GM18517 (cell line): ENCODE data around the gene SCN11A.
A peak's percentile ranks its signal among the peaks of the same experiment; 100 is the strongest.
"Not testable (repeated sequence)": the region's sequence is repeated elsewhere in the genome, so short reads cannot be mapped to it uniquely, and the experiment has no call there.

Source experiments
- ATAC-seq: cut with Tn5 transposase; IDR thresholded peaks from one replicate; pipeline ENCODE4 v1.9.1; 2021; ENCODE audit warnings: mild to moderate bottlenecking, moderate library complexity; ENCODE audit not compliant: unreplicated experiment

SCN11A gene

DNA sequence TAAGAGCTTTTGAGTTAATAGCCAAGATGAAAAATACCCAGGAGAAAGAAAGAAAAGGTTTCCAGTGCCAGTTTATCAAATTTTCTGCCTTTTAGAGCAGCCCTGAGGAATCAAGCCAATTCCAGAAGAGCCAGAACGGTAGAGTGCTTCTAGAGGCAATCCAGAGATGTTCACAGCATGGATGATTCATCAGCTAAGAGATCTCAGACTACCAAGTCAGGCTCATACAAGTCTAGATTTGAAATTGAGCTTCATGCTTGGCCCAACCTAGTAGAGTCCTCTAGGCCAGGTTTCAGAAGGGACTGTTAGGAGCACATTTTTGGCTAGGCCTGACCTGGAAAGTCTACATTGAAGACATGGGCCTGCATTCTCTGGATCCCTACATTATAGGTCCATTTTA, 15.5 kb upstream of the SCN11A start:
- no peak for ATAC-seq

DNA sequence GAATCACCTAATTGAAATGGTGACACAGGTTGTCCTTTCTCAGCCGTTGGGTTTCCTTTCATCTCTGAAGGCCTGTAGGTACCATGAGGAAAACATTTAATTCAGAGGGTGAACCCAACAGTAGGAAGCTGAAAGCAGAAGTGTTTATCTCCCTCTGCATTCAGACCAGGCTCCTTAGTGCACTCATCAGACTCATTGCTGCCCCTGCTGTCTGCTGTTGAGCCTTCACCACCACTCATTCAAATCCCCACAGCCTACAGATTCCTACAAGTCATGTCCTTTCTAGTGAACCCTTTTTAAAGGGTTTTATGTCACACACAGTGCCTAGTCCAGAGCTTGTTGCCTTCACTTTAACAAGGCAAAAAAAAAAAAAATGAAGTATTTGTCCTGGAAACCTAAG, 13.5 kb upstream of the SCN11A start:
- ATAC-seq = peak; percentile 82

DNA sequence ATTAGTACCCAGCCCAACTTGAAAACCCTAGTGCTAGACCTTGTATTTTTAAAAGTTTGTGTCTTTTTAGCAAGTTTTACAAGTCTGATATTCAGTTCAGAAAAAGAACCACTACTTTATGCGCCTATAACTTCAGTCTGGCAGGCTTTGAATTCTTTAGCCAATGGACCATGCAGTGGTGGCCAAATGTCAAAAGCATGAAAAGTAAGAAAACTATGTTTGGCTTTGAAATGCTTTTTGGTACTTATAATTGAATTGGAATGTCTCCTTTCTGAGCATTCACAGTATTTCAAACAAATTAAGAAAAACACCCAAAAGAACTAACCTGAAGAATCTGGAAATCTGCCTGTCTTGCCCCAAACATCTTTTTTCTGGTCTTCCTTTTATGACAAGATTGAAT, 12.9 kb upstream of the SCN11A start:
- ATAC-seq = no peak

DNA sequence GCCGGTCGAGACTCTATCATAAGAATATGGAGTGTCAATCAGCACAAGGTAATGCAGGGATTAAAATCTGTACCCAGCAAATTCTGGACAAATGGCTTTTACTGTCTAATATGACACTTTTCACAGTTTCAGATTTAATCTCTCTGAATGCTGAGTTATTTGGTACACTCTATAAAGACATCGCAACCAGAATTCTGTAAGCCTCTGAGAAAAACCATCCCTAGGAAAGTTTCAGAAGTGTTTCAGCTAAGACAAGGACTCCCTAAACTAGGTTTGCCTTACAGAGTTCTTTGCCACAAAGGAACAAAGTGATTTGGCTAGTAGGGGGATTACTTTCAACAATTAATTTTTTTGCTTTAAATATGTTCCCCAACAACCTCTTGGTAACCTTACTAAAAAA, 11.4 kb upstream of the SCN11A start:
- ATAC-seq = no peak

DNA sequence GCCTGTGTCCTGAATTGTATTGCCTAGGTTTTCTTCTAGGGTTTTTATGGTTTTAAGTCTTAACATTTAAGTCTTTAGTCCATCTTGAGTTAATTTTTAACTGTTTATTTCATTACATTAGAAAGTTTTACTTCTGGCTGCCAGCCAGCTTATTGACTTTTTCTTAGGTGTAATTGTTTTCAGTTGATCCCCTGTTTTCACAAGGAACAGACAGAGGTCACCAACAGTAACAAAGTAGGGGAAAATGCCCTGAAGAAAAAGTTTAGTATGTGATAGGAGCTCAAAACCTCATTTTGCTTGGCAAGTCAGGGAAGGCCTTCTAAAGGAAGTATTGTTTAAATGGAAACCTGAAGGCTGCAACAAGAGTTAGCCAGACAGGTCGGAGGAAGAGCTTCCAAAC, 10.4 kb upstream of the SCN11A start:
- no peak for ATAC-seq

DNA sequence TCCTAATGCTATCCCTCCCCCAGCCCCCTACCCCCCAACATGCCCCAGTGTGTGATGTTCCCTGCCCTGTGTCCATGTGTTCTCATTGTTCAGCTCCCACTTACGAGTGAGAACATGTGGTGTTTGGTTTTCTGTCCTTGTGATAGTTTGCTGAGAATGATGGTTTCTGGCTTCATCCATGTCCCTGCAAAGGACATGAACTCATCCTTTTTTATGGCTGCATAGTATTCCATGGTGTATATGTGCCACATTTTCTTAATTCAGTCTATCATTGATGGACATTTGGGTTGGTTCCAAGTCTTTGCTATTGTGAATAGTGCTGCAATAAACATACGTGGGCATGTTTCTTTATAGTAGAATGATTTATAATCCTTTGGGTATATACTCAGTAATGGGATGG, 9.5 kb upstream of the SCN11A start:
- ATAC-seq = not testable (repeated sequence)

DNA sequence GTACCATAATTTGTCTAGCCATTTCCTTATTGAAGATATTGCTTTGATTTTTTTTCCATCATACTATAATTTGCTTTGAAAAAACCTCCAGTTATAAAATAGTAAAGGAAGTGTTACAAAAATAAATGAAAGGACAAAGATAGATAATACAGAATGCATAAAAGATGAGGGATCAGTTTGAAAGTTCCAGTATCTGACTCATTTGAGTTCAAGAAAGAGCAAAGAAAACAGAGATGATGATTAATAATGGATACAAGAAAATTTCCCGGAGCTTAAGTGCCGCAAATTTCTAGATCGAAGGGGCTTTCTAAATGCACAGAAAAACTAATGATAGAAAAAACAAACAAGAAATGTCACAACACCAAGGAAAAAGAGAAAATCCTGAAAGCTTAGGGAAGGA, 4.4 kb upstream of the SCN11A start:
- ATAC-seq = no peak

DNA sequence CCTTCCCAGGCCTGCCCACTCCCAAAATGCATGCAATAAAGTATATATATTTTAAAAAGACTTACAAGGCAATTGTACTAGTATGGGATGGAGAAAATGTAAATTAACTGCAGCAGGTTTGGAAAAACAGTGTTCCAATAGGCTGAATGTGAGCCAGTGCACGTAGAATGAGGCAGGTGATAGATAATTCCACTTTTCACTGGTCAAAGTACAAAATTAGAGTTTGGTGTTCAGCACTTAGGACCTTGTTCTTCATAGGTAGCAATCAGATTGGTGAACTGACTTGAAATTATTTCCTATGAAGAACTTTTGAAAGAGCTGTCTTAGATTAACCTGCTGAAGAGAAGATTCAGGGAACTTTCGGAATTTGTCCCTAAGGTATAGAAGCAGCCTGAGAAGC, 2.0 kb upstream of the SCN11A start:
- no peak for ATAC-seq

DNA sequence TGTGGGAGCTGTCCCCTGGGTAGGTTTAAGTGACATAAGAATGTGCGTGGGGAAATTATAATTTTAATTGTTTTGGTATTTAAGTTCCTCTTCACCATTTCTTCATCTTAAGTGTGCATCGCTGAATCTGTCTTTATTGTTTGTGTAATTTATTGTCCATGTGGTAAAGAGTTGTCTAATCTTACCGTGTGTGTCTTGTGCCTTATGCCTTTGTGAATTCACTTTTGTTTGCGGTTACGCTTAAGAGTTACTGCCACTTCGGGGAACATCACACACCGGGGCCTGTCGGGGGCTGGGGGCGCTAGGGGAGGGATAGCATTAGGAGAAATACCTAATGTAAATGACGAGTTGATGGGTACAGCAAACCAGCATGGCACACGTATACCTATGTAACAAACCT, 839 bp upstream of the SCN11A start:
- no peak for ATAC-seq

DNA sequence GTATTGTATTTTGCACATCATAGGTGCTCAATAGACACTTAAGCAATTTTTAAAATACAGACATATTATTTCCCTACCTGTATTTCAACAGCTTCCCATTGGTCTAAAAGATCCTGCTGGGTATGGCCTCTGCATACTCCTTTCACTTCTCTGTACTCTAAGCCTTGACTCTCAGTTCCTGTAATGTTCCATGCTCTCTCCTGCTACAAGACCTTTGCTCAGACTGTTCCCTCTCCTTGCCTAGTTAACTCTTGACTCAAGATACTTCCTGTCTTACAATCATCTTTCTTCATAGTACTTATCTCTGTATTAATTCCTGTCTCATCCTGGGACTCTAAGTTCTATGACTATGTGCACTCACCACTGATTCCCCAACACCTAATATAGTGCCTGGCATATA, 1.7 kb downstream of the SCN11A start:
- ATAC-seq = no peak

DNA sequence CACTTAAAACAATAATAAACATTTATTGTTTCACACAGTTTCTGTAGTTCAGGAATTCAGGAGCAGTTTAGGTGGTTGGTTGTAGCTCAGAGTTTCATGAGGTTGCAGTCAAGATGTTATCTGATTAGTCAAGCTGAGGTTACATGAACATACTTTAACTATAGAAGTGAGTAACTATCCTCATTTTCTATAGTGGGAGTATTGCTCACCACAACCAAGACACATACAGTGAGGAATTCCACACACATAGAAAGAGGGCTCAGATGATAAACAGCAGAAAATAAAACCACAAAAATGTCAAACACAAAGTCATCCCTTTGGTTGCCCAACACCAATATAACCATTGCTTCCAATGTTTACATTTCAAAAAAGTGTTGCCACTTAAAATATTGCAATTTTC, 13.6 kb downstream of the SCN11A start:
- ATAC-seq = no peak

DNA sequence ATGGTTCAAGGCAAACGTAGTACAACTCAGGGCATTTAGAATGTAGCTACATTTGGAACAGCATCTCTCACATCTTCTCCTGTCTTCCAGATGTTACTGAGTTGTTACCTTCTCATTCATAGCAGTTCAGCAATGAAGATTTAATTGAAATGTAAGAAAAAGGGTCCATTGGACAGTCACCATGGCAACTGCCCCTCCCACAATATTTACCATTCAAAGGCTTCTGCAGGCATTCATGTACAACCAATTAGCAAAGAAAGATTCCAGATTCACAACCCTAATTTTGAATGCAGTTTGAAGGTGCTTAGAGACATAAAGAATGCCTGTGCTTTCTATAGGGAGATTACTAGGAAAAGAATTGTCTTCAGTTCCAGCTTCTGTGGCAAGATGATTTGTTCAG, 22.2 kb downstream of the SCN11A start:
- no peak for ATAC-seq

DNA sequence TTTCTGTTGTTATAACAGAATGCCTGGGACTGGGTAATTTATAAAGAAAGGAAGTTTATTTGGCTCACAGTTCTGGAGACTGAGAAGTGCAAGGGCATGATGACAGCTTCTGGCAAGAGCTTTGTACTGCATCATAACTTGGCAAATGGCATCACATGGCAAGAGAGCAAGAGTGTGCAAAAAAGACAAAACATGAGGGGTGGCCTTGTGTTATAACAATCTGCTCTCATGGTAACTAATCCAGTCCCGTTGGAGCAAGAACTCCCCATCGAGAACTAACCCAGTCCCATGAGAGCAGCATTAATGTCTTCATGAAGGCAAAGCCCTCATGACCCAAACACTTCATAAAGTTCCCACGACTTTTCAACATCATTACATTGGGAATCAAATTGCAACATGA, 23.2 kb downstream of the SCN11A start:
- no peak for ATAC-seq

DNA sequence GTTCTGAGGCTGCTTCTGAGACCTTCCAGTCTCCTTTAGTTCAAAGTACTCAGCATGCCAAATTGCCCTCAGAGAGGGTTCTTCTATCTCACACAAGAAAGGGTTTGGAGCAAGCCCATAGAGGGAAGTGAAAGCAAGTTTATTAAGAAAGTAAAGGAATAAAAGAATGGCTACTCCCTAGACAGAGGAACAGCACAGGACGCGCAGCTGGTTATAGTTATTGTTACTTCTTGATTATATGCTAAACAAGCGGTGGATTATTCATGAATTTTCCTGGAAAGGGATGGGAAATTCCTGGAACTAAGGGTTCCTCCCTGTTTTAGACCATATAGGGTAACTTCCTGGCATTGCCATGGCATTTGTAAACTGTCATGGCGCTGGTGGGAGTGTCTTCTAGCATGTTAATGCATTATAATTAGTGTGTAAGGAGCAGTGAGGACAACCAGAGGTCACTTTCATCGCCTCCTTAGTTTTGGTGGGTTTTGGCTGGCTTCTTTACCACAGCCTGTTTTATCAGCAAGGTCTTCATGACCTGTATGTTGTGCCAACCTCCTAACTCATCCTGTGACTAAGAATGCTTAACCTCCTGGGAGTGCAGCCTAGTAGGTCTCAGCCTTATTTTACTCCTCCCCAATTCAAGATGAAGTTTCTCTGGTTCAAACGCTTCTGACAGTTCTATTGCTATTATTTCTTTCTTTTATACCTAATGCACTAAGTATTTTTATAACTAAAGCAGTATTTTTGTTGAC, 26.3 kb downstream of the SCN11A start:
- no peak for ATAC-seq

DNA sequence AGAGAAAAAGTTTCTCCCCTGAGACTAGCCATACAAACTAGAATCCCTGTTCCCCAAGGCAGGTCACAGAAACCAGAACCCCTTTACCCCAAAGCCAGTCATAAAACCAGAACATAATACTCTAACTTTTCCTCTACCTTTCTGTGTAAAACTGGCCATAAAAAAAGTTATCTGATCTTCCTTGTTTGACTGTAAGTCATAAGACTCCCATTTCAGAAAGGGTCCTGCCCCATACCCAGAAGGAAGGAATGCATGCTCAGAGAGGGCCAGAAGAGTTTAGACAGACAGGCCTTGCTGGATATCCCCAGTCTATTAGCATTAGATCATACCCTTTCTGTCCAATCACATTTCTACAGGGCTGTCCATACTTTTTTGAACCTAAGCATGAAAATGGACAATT, 27.2 kb downstream of the SCN11A start:
- no peak for ATAC-seq

DNA sequence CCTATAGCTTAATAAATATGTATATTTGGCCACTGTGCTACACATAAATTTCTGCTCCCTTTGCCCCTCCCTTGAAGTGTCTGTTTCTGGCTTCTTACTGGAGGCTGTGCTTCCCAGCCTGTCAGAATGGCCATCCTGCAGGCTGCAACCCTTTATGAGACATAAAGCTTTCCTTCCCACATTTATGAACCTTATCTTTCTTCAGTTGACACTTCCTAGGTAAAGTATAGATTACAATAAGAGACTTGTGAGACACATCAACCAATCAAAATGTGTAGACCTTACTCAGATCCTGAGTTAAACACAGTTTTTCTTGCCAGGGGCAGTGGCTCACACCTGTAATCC, 29.5 kb downstream of the SCN11A start:
- no peak for ATAC-seq

DNA sequence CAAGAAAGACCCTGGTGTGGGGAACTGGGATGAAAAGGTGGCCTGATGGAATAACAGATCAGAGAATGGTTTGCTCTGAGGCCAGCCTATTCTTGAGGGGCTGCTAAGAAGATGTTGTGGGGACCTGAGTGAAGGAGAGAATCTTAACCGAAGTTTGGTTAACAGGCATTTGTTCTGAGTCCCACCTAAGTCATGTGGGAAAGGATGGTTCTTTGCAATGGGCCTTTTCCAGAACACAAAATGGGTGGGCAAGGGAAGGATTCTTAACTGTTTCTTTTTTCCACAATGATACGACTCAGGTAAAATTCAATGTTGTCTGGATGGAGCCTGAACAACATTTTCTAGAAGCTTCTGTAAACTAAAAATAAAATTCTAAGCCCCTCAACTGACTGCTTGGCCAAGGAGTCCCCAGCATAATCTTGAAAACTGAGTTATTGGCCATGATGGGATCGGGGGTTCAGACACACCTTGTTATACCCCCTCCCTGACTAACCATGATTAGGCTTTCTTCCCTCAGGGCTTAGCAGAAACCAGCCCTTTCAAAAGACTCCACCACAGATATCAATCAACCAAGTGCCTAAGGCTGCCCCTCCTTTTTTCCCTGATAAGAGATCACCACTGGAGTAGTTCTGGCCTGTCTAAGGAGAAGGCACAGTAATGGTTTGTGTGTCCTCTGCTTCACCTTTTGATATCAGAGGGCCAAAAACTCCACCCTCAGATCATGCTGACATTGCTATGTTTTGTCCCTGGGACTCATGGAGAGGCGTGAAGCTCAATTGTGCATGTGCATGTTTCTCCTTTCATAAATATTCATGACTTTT, 30.1 kb downstream of the SCN11A start:
- ATAC-seq = no peak

DNA sequence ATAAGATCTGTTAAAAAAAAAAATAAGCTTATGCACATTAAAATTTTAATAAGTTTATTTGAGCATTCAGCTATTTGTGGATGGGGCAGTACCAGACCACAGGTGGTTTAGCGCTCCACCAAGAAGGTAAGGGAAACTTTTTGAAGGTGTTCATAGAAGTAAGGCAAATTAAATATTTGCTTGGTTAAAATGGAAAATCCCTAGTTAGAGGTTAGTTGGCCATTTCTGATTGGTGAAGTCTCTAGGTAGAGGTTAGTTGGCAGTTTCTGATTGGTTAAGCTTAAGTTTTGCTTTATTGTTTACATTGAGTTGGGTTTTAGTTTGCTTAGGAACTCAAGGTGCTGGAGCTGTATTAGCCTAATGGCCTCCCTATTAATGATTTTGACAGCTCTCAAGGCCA, 30.7 kb downstream of the SCN11A start:
- ATAC-seq = no peak

DNA sequence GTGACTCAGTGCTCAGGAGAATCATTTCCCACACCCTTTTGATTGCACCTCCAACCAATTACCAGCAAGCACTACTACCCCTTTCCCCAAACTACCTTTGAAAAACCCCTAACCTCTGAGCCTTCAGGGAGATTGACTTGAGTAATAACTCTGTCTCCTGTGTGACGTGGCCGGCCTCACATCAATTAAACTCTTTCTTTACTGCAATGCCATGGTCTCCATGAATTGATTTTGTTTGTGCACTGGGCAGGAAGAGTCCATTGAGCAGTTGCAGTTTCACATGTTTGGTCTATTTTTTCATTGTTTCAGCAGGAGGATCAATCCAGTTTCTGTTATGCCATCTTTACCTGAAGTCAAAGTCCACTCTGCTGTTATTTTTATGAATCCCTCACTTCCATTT, 32.4 kb downstream of the SCN11A start:
- no peak for ATAC-seq

DNA sequence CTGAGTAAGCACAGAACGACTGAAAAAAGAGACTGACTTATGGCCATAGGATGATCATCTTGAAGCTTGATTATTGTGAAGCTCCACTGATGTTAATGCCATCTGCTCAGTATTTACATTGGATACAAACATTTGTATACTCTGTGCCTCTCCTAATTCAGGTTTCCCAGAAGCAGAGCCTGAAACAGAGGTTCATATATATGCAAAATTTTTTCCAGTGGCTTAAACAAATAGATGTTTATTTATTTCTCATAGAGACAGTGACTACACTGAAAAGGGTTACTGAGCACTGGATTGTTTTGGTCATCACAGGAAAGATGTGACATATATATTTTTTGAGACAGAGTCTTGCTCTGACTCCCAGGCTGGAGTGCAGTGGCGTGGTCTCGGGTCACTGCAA, 36.3 kb downstream of the SCN11A start:
- ATAC-seq = no peak

DNA sequence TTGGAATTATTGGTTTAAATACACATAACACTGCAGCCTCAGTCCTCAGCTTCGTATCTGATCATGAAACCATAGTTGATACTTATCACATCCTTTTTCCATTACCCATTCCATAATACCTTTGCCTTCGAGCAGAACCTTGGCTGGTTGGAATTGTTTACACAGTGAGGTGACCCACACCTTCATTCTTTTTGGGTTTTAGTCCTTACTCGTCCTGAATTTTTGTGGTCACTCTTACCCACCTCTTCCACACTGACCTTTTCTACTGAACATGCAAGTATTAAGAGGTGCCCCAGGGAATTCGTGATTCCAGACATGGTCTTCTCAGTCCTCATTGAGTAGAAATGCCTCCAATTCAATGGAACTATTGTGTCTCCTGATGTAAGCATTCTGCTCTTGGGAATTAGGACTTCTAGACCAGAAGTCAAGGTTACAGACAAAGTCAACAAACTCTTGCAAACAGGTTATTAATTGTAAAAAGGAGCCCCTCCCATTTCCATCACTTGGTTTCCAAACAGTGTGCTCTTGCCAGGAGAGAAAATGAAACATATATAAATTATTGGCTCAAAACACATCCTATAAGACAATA, 37.7 kb downstream of the SCN11A start:
- no peak for ATAC-seq

DNA sequence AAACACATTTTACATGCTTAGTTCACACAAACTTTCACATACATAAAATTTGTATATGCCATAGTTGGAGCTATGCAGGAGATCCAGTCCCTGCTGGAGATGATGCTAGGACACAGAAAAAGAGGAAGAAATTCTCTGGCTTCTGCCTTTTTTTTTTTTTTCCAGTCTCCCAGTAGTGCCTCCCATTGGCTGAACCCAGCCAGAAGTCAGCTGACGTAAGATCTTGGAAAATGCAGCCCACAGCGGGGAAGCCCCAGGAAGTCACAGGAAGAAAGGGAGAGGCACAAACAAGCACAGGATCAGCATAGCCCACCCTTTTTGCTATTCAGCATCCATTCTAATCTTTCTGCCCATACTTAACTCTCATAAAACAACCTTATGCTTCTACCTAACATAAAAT, 38.5 kb downstream of the SCN11A start:
- ATAC-seq = no peak
